Measurements from ENCODE around the gene LYG2.
"Not testable (repeated sequence)": the region's sequence is repeated elsewhere in the genome, so short reads cannot be mapped to it uniquely, and the experiment has no call there.

LYG2 gene
- total RNA-seq, result 0 to 0.04 reads per million in 2 donors

GRCh38 chr2:99255491-99256318 lies at the start of gene LYG2:
LYG2 (minus strand) TSS chr2:99255666; CDS start chr2:99254260, 1,406 bp downstream.
- DNase-seq, result no peak

GRCh38 chr2:99301097-99301496 lies 45.6 kb upstream of the LYG2 start, which contains the start of gene LYG1:
LYG1 (minus strand) TSS chr2:99301197; CDS start chr2:99295670, 5,527 bp downstream.
- not testable (repeated sequence) for DNase-seq

- no peak for DNase-seq
Measured at GRCh38 chr2:99299580-99299979, 44.1 kb upstream of the LYG2 start.

GRCh38 chr2:99297994-99298393 lies 42.5 kb upstream of the LYG2 start:
- DNase-seq, result no peak

- no peak for DNase-seq
Measured at GRCh38 chr2:99285526-99285925, 30.1 kb upstream of the LYG2 start.

- no peak for DNase-seq
Measured at GRCh38 chr2:99279969-99280695, 24.7 kb upstream of the LYG2 start.

- no peak for DNase-seq
Measured at GRCh38 chr2:99278793-99279291, 23.4 kb upstream of the LYG2 start.

GRCh38 chr2:99278195-99278765 lies 22.8 kb upstream of the LYG2 start:
- DNase-seq, result not testable (repeated sequence)

- no peak for DNase-seq
Measured at GRCh38 chr2:99275882-99276281, 20.4 kb upstream of the LYG2 start.

GRCh38 chr2:99261242-99261641 lies 5.8 kb upstream of the LYG2 start:
- DNase-seq, result no peak

GRCh38 chr2:99260184-99260583 lies 4.7 kb upstream of the LYG2 start:
- no peak for DNase-seq

GRCh38 chr2:99259465-99259864 lies 4.0 kb upstream of the LYG2 start:
- DNase-seq, result no peak

- no peak for DNase-seq
Measured at GRCh38 chr2:99256677-99257076, 1.2 kb upstream of the LYG2 start.

GRCh38 chr2:99249951-99250350 lies 5.5 kb downstream of the LYG2 start:
- DNase-seq, result no peak

- no peak for DNase-seq
Measured at GRCh38 chr2:99242151-99242550, 13.3 kb downstream of the LYG2 start.

GRCh38 chr2:99240431-99240830 lies 15.0 kb downstream of the LYG2 start:
- no peak for DNase-seq

- no peak for DNase-seq
Measured at GRCh38 chr2:99238599-99238998, 16.9 kb downstream of the LYG2 start.

GRCh38 chr2:99233177-99233576 lies 22.3 kb downstream of the LYG2 start:
- DNase-seq, result not testable (repeated sequence)

GRCh38 chr2:99217929-99218501 lies 37.5 kb downstream of the LYG2 start:
- no peak for DNase-seq

- DNase-seq, result no peak
Measured at GRCh38 chr2:99216096-99216495, 39.4 kb downstream of the LYG2 start.

- no peak for DNase-seq
Measured at GRCh38 chr2:99205491-99205890, 50.0 kb downstream of the LYG2 start.

- DNase-seq, result no peak
Measured at GRCh38 chr2:99201959-99202678, 53.3 kb downstream of the LYG2 start.
